Neural progenitor cell (in vitro differentiated cells): Measurements from ENCODE around the gene MRPL51. TPM values are rescaled to one million over a fixed set of nuclear protein-coding genes. Genes with fewer than 3 reads are reported as not detected.

Experiments used
- DNase-seq: peaks from one replicate; pipeline ENCODE4 v3.0.0-alpha.2; 2016; ENCODE audit warnings: low spot score
- H2AFZ ChIP-seq: fragments of 200-600 bp; sonication (generic); replicated peaks from 2 replicates; pipeline ENCODE4 v1.6.1; 2016; ENCODE audit warnings: antibody characterized with exemption
- H3F3A ChIP-seq: fragments of 200-600 bp; sonication (generic); 2 replicates; pipeline ENCODE4 v1.6.1; 2016; ENCODE audit warnings: antibody characterized with exemption, low read depth
- H3K27ac ChIP-seq: fragments of 200-600 bp; sonication (generic); 2 replicates; pipeline ENCODE4 v1.5.1; 2016; ENCODE audit warnings: mild to moderate bottlenecking
- H3K27me3 ChIP-seq: fragments of 200-600 bp; sonication (generic); 2 replicates; pipeline ENCODE4 v1.6.1; 2016; ENCODE audit warnings: mild to moderate bottlenecking, moderate library complexity
- H3K36me3 ChIP-seq: fragments of 200-600 bp; sonication (generic); 2 replicates; pipeline ENCODE4 v1.5.1; 2016
- H3K4me1 ChIP-seq: fragments of 200-600 bp; sonication (generic); 2 replicates; pipeline ENCODE4 v1.6.1; 2016; ENCODE audit warnings: mixed run types
- H3K4me2 ChIP-seq: fragments of 200-600 bp; sonication (generic); 2 replicates; pipeline ENCODE4 v1.6.1; 2016
- H3K4me3 ChIP-seq: fragments of 200-600 bp; sonication (generic); 2 replicates; pipeline ENCODE4 v1.5.1; 2016
- H3K79me2 ChIP-seq: fragments of 200-600 bp; sonication (generic); 2 replicates; pipeline ENCODE4 v1.6.1; 2016; ENCODE audit warnings: low read depth
- H3K9ac ChIP-seq: fragments of 200-600 bp; sonication (generic); 2 replicates; pipeline ENCODE4 v1.6.1; 2016
- H3K9me3 ChIP-seq: fragments of 200-600 bp; sonication (generic); 2 replicates; pipeline ENCODE4 v1.5.1; 2016; ENCODE audit warnings: low read depth
- H4K20me1 ChIP-seq: fragments of 200-600 bp; sonication (generic); 2 replicates; pipeline ENCODE4 v1.6.1; 2016; ENCODE audit warnings: low read depth
- H3K27ac Mint-ChIP-seq: 3 replicates; pipeline ENCODE4 v1.8.0; 2021; ENCODE audit warnings: mixed read lengths
- H3K27me3 Mint-ChIP-seq: 2 replicates; pipeline ENCODE4 v1.8.0; 2022; ENCODE audit warnings: low read depth, mild to moderate bottlenecking, inconsistent platforms, moderate library complexity, mixed read lengths; ENCODE audit not compliant: insufficient read depth
- H3K36me3 Mint-ChIP-seq: 3 replicates; pipeline ENCODE4 v1.8.0; 2021; ENCODE audit warnings: mixed read lengths
- H3K4me1 Mint-ChIP-seq: 3 replicates; pipeline ENCODE4 v1.8.0; 2021; ENCODE audit warnings: mixed read lengths
- H3K4me3 Mint-ChIP-seq: 3 replicates; pipeline ENCODE4 v1.8.0; 2021; ENCODE audit warnings: mild to moderate bottlenecking, moderate library complexity, mixed read lengths
- H3K9me3 Mint-ChIP-seq: 3 replicates; pipeline ENCODE4 v1.8.0; 2020; ENCODE audit warnings: mixed read lengths
- CTCF ChIP-seq: fragments of 200-600 bp; sonication (generic); IDR thresholded peaks from 2 replicates; pipeline ENCODE4 v1.5.1; 2017; ENCODE audit warnings: antibody characterized with exemption, mild to moderate bottlenecking
- EZH2 ChIP-seq: fragments of 200-600 bp; sonication (generic); IDR thresholded peaks from 2 replicates; pipeline ENCODE4 v1.6.1; 2017; ENCODE audit warnings: antibody characterized with exemption, mild to moderate bottlenecking, moderate library complexity
- EZH2phosphoT487 ChIP-seq: fragments of 200-600 bp; sonication (generic); IDR thresholded peaks from 2 replicates; pipeline ENCODE4 v1.6.1; 2017; ENCODE audit warnings: antibody characterized with exemption
- total RNA-seq: library from RNA; depleted of rRNA; stranded (reverse); fragments of >200 nt; gene quantifications from 2 replicates; pipeline ENCODE4 v1.2.3, GENCODE V29; 2015; ENCODE audit warnings: low replicate concordance

The MRPL51 gene
- total RNA-seq, 1 donor from 2014 or later = 143 TPM

- TF ChIP-seq CTCF = no peak
- no peak for TF ChIP-seq EZH2
- no peak for TF ChIP-seq EZH2phosphoT487
These were observed 50.2 kb downstream of the MRPL51 start for GRCh38 chr12:6442836-6443235.

More at GRCh38 chr12:6442836-6443235, 50.2 kb downstream of the MRPL51 start:
- no peaks in the 10 kb centered on the region for H3K36me3 ChIP-seq
- Mint-ChIP-seq H3K4me3 (no peak overlapping the region), H3K36me3 (no peaks in the 10 kb centered on the region), H3K27ac (no peak overlapping the region), H3K9me3 (no peaks in the 10 kb centered on the region), H3K4me1 (peaks cover 15% of the 10 kb centered on the region), H3K27me3 (peaks cover 4% of the 10 kb centered on the region)
- no peak overlapping the region for H3K9ac ChIP-seq
- no peaks in the 10 kb centered on the region for H3K27me3 ChIP-seq
- no peaks in the 10 kb centered on the region for H3F3A ChIP-seq
- no peak overlapping the region for H2AFZ ChIP-seq
- no peaks in the 10 kb centered on the region for H3K79me2 ChIP-seq
- H4K20me1 ChIP-seq = no peaks in the 10 kb centered on the region
- no peaks in the 10 kb centered on the region for H3K9me3 ChIP-seq
- DNase-seq = no peak
- no peaks in the 10 kb centered on the region for H3K4me1 ChIP-seq
- no peak overlapping the region for H3K27ac ChIP-seq
- no peak overlapping the region for H3K4me3 ChIP-seq
- no peak overlapping the region for H3K4me2 ChIP-seq

Other genes starting within 250 kb of the MRPL51 start
- 0.86 and 1.7 TPM in 2 replicates for gene PLEKHG6, start 182.6 kb downstream of the MRPL51 start, total RNA-seq
- 21.8 and 24.7 TPM in 2 replicates for gene TNFRSF1A, start 151.2 kb downstream of the MRPL51 start, total RNA-seq
- gene SCNN1A, start 117.7 kb downstream of the MRPL51 start, total RNA-seq = 1.2 and 5.0 TPM in 2 replicates
- 0.25 TPM in 1 of 2 replicates, not detected in the other for gene LTBR, start 109.1 kb downstream of the MRPL51 start, total RNA-seq
- gene CD27, start 48.3 kb downstream of the MRPL51 start, total RNA-seq = 0.43 TPM in 1 of 2 replicates, not detected in the other
- gene TAPBPL, start 41.2 kb downstream of the MRPL51 start, total RNA-seq = 0.56 TPM in 1 of 2 replicates, not detected in the other
- 14.3 and 23.1 TPM in 2 replicates for gene VAMP1, start 22.6 kb downstream of the MRPL51 start, total RNA-seq
- 113 and 120 TPM in 2 replicates for gene NCAPD2, start 840 bp upstream of the MRPL51 start, total RNA-seq
- gene GAPDH, start 41.3 kb upstream of the MRPL51 start, total RNA-seq = 3,866 and 6,177 TPM in 2 replicates
- 9.9 and 21.1 TPM in 2 replicates for gene IFFO1, start 62.8 kb upstream of the MRPL51 start, total RNA-seq
- 43.8 and 47.8 TPM in 2 replicates for gene NOP2, start 75.0 kb upstream of the MRPL51 start, total RNA-seq
- gene CHD4, start 114.1 kb upstream of the MRPL51 start, total RNA-seq = 381 and 412 TPM in 2 replicates
- 0.04 and 0.22 TPM in 2 replicates for gene LPAR5, start 142.7 kb upstream of the MRPL51 start, total RNA-seq
- gene ACRBP, start 154.2 kb upstream of the MRPL51 start, total RNA-seq = 2.7 and 3.8 TPM in 2 replicates
- gene ING4, start 169.9 kb upstream of the MRPL51 start, total RNA-seq = 101 and 135 TPM in 2 replicates
- gene ZNF384, start 196.1 kb upstream of the MRPL51 start, total RNA-seq = 38.0 and 52.0 TPM in 2 replicates
- gene PIANP, start 207.6 kb upstream of the MRPL51 start, total RNA-seq = 0.32 and 1.7 TPM in 2 replicates
- gene COPS7A, start 230.8 kb upstream of the MRPL51 start, total RNA-seq = 24.5 and 41.8 TPM in 2 replicates